Activated B cell treated with CpG ODN at 0.5 μM for 24 hours (primary cell): Measurements from ENCODE around the gene ANXA3. TPM values are rescaled to one million over a fixed set of nuclear protein-coding genes. Genes with fewer than 3 reads are reported as not detected.

ENCODE experiments used
- ATAC-seq: fragments of 200-7000 bp; cut with Tn5 transposase; one replicate; pipeline ENCODE4 v1.10.0; 2021; ENCODE audit warnings: low read depth, mild to moderate bottlenecking, moderate library complexity
- CTCF ChIA-PET: fragments of 350-600 bp; sonication (Branson Sonifier 250); formaldehyde crosslinking; loops from one replicate; lab custom pipeline; 2021; ENCODE audit warnings: antibody characterized with exemption; lab: Charles Lee
- POLR2A ChIA-PET: fragments of 350-600 bp; sonication (Branson Sonifier 250); formaldehyde crosslinking; loops from one replicate; lab custom pipeline; 2021; ENCODE audit warnings: antibody characterized with exemption; lab: Charles Lee
- DNase-seq: peaks from one replicate; pipeline ENCODE4 v3.0.0; 2022
- H3K27ac Mint-ChIP-seq: one replicate; pipeline ENCODE4 v1.8.0; 2020; ENCODE audit warnings: mixed read lengths
- H3K27me3 Mint-ChIP-seq: one replicate; pipeline ENCODE4 v1.8.0; 2021; ENCODE audit warnings: mixed read lengths
- H3K36me3 Mint-ChIP-seq: one replicate; pipeline ENCODE4 v1.8.0; 2021; ENCODE audit warnings: low read depth, mixed read lengths
- H3K4me1 Mint-ChIP-seq: one replicate; pipeline ENCODE4 v1.8.0; 2021; ENCODE audit warnings: mixed read lengths
- H3K4me3 Mint-ChIP-seq: one replicate; pipeline ENCODE4 v1.8.0; 2020; ENCODE audit warnings: mild to moderate bottlenecking, mixed read lengths
- H3K9me3 Mint-ChIP-seq: one replicate; pipeline ENCODE4 v1.8.0; 2020; ENCODE audit warnings: mixed read lengths
- intact Hi-C: fragments of 100-400 bp; cut with micrococcal nuclease; formaldehyde crosslinking; loops from one replicate; pipeline ENCODE4 v1.15.1; 2024
- total RNA-seq: library from RNA; stranded (reverse); gene quantifications from 2 replicates; pipeline ENCODE4 v1.2.3, GENCODE V29; 2022
- TF ChIP-seq, protein P1 (sequence below): fragments of 200-600 bp; IDR thresholded peaks from one replicate; pipeline ENCODE4 v1.8.0; 2022; ENCODE audit warnings: antibody characterized with exemption, mild to moderate bottlenecking

ANXA3 gene
- total RNA-seq, 1 donor from 2014 or later: 0.67 TPM

DNA sequence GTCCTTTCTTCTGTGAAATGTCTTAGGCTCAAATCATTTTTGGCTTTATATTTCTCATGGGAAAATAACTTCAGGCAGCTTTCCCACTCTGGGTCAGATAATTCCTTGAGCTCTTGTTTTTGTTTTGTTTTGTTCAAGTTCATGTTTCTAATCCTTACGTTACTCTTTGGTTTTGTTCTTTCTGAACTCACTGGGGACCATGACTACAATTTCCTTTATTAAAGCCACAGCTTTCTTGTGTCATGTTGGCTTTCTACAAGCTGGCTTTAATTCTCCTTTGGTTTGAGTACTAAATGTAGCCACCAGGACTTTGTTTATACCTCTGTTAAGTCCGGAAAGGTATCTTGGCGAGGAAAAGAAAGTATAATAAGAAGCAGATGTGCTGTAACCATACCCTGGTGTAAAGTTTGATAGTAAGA lies 30.8 kb upstream of the ANXA3 start:
- TF ChIP-seq, protein P1, sequence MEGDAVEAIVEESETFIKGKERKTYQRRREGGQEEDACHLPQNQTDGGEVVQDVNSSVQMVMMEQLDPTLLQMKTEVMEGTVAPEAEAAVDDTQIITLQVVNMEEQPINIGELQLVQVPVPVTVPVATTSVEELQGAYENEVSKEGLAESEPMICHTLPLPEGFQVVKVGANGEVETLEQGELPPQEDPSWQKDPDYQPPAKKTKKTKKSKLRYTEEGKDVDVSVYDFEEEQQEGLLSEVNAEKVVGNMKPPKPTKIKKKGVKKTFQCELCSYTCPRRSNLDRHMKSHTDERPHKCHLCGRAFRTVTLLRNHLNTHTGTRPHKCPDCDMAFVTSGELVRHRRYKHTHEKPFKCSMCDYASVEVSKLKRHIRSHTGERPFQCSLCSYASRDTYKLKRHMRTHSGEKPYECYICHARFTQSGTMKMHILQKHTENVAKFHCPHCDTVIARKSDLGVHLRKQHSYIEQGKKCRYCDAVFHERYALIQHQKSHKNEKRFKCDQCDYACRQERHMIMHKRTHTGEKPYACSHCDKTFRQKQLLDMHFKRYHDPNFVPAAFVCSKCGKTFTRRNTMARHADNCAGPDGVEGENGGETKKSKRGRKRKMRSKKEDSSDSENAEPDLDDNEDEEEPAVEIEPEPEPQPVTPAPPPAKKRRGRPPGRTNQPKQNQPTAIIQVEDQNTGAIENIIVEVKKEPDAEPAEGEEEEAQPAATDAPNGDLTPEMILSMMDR: no peak
- Mint-ChIP-seq H3K4me3 (no peak overlapping the region), H3K27ac (no peak overlapping the region), H3K4me1 (no peaks in the 10 kb centered on the region), H3K27me3 (peaks cover 4% of the 10 kb centered on the region), H3K9me3 (peaks cover 12% of the 10 kb centered on the region), H3K36me3 (no peaks in the 10 kb centered on the region)
- POLR2A ChIA-PET: interaction anchor here (0.7 kb wide), 1 partner anchor 1958 kb away, joined by 5 read pairs; no protein-coding TSS in a partner anchor
- intact Hi-C loops: no loop called here
- DNase-seq (no peak), ATAC-seq (no peak)
- CTCF ChIA-PET: no interaction called here

DNA sequence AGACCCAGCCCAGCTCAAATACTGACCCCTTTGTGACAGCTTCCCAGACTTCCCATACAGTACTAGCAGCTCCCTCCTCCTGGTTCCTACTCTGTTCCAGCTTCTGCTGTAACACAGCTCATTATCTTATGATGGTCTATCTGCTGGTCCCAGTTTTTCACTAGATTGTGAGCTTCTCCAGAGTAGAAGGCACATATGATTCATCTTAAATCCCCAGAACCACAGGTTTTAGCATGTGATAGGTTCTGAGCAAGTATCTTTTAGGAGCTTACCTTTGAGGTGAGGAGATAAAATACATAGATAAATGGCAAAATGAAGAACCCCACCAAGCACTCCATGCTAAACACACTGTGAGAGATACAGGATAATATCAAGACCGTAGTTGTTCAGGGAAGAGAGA lies 27.6 kb upstream of the ANXA3 start:
- H3K4me3 Mint-ChIP-seq: no peak overlapping the region
- DNase-seq (no peak), ATAC-seq (no peak)
- H3K9me3 Mint-ChIP-seq: no peaks in the 10 kb centered on the region
- TF ChIP-seq, protein P1: no peak
- no peak overlapping the region for H3K27ac Mint-ChIP-seq
- no peaks in the 10 kb centered on the region for H3K36me3 Mint-ChIP-seq
- H3K27me3 Mint-ChIP-seq: peaks cover 4% of the 10 kb centered on the region
- intact Hi-C loops: no loop called here
- H3K4me1 Mint-ChIP-seq: no peaks in the 10 kb centered on the region
- CTCF ChIA-PET: no interaction called here
- POLR2A ChIA-PET: no interaction called here

DNA sequence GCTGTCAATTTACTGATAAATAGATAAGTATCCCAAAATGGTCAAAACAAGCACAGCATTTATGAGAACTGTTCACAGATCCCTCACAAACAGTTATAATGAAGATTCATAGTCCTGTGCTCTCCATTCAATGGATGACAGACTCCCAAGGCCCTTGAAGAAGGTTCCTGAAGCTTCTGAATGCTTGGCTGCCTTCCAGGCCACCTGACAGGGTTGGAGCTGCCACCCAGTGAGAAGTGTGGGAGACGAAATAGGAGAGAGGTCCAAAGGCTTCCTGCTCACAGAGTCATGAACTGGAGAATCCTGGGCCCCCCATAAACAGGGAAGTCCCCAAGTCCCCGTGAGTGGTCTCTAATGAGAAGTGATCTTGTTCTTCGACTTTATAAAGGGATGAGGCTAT lies 26.0 kb upstream of the ANXA3 start:
- no peaks in the 10 kb centered on the region for H3K36me3 Mint-ChIP-seq
- ChIA-PET POLR2A (no interaction called here), CTCF (no interaction called here)
- TF ChIP-seq, protein P1: no peak
- ATAC-seq (no peak), DNase-seq (no peak)
- no peaks in the 10 kb centered on the region for H3K4me1 Mint-ChIP-seq
- H3K27ac Mint-ChIP-seq: no peak overlapping the region
- no peaks in the 10 kb centered on the region for H3K27me3 Mint-ChIP-seq
- H3K9me3 Mint-ChIP-seq: no peaks in the 10 kb centered on the region
- H3K4me3 Mint-ChIP-seq: no peak overlapping the region
- intact Hi-C loops: no loop called here

DNA sequence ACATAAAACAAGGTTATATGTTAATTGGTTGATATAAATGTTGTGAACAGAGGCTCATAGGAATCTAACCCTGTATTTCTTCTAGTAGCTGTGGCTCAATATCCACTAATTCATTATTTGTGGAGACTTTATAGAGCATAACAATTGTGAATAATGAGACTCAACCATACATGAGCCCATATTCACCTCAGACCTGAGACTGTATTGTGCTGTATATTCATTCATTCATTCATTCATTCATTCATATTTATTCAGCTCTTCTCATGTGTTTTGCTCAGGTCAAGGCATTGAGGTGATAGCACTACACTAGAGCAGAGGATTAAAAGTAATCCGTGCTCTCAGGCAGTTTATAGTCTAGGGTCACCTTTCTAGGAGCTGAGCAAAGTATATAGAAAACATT lies 24.5 kb upstream of the ANXA3 start:
- H3K4me3 Mint-ChIP-seq: no peak overlapping the region
- H3K27me3 Mint-ChIP-seq: no peaks in the 10 kb centered on the region
- TF ChIP-seq, protein P1: no peak
- no peaks in the 10 kb centered on the region for H3K9me3 Mint-ChIP-seq
- intact Hi-C loops: no loop called here
- DNase-seq: no peak
- H3K36me3 Mint-ChIP-seq: no peaks in the 10 kb centered on the region
- no peak for ATAC-seq
- ChIA-PET POLR2A (no interaction called here), CTCF (no interaction called here)
- no peak overlapping the region for H3K27ac Mint-ChIP-seq
- no peaks in the 10 kb centered on the region for H3K4me1 Mint-ChIP-seq

DNA sequence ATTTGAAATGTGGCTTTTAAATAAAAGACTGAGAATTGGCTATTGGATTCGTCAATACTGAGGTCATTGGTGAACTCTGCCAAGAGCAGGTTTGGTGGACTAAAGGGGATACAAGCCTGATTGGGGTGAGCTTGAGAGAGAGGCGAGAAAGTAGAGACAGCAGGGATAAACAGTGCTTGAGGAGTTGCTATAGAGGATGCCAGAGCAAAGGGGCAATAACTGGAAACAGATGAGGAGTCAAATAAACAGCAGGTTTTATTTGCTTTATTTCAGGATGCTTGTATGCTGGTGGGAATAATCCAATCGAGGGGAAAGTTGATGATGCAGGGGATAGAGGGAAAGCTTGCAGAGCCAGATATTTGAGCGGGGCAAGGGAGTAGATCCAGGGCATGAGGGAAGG lies 24.0 kb upstream of the ANXA3 start:
- intact Hi-C loops: no loop called here
- no peak for ATAC-seq
- Mint-ChIP-seq H3K27ac (no peak overlapping the region), H3K4me3 (no peak overlapping the region), H3K9me3 (no peaks in the 10 kb centered on the region), H3K27me3 (no peaks in the 10 kb centered on the region), H3K4me1 (no peaks in the 10 kb centered on the region), H3K36me3 (no peaks in the 10 kb centered on the region)
- TF ChIP-seq, protein P1: no peak
- no peak for DNase-seq
- CTCF ChIA-PET: no interaction called here
- POLR2A ChIA-PET: interaction anchor here (0.6 kb wide), 1 partner anchor 11 kb away, joined by 5 read pairs; no protein-coding TSS in a partner anchor
